Keratinocyte (primary cell): ENCODE data around the gene KCNH6. TPM values are rescaled to one million over a fixed set of nuclear protein-coding genes. Genes with fewer than 3 reads are reported as not detected.

Experiments
- DNase-seq: peaks from one replicate; pipeline ENCODE4 v3.0.0-alpha.2; 2011; ENCODE audit warnings: low read depth, missing footprints, low spot score
- FAIRE-seq: peaks from 2 replicates; lab custom pipeline; 2011; peaks lifted over from hg19 to GRCh38; lab: Jason Lieb, UNC
- H2AFZ ChIP-seq: 2 replicates; pipeline ENCODE4 v1.6.0; 2012; ENCODE audit warnings: low read length, control low read depth, inconsistent platforms; ENCODE audit not compliant: control insufficient read depth
- H3K27ac ChIP-seq: 2 replicates; pipeline ENCODE4 v1.5.1; 2011; ENCODE audit warnings: low read length; ENCODE audit not compliant: control insufficient read depth, insufficient read depth
- H3K27me3 ChIP-seq: 3 replicates; pipeline ENCODE4 v1.6.0; 2011; ENCODE audit warnings: low read length; ENCODE audit not compliant: control insufficient read depth, insufficient read depth; ENCODE audit errors: extremely low read depth
- H3K36me3 ChIP-seq, 2 experiments: 2 replicates in 1 of 2; 3 replicates in 1 of 2; pipeline ENCODE4 v1.5.1; 2011; ENCODE audit warnings: low read length in 2 of 2, mild to moderate bottlenecking in 1 of 2; ENCODE audit not compliant: control insufficient read depth in 2 of 2, insufficient read depth in 2 of 2; ENCODE audit errors: extremely low read depth in 1 of 2
- H3K4me1 ChIP-seq: 3 replicates; pipeline ENCODE4 v1.5.1; 2011; ENCODE audit warnings: low read length; ENCODE audit not compliant: control insufficient read depth, insufficient read depth; ENCODE audit errors: extremely low read depth
- H3K4me2 ChIP-seq: 3 replicates; pipeline ENCODE4 v1.6.0; 2011; ENCODE audit warnings: low read depth, low read length; ENCODE audit not compliant: control insufficient read depth, insufficient read depth; ENCODE audit errors: extremely low read depth
- H3K4me3 ChIP-seq, 3 experiments: fragments of 200-600 bp in 1 of 3; sonication (generic) in 1 of 3; 2 replicates in 2 of 3; 3 replicates in 1 of 3; pipeline ENCODE4 v1.5.1; 2011 to 2016; ENCODE audit warnings: low read length in 3 of 3, mild to moderate bottlenecking in 3 of 3, control low read depth in 2 of 3, inconsistent platforms in 1 of 3, low read depth in 1 of 3, mixed read lengths in 1 of 3, mixed run types in 1 of 3, moderate library complexity in 1 of 3; ENCODE audit not compliant: control insufficient read depth in 2 of 3, insufficient read depth in 2 of 3; ENCODE audit errors: extremely low read depth in 1 of 3
- H3K79me2 ChIP-seq: 2 replicates; pipeline ENCODE4 v1.6.0; 2012; ENCODE audit warnings: low read length; ENCODE audit not compliant: control insufficient read depth, insufficient read depth
- H3K9ac ChIP-seq: 3 replicates; pipeline ENCODE4 v1.6.0; 2011; ENCODE audit warnings: low read length; ENCODE audit not compliant: control insufficient read depth, insufficient read depth; ENCODE audit errors: extremely low read depth
- H3K9me1 ChIP-seq: 3 replicates; pipeline ENCODE4 v1.6.0; 2011; ENCODE audit warnings: low read length; ENCODE audit not compliant: control insufficient read depth, insufficient read depth; ENCODE audit errors: extremely low read depth
- H3K9me3 ChIP-seq: 2 replicates; pipeline ENCODE4 v1.5.1; 2012; ENCODE audit warnings: low read depth, low read length; ENCODE audit not compliant: control insufficient read depth
- H4K20me1 ChIP-seq: 3 replicates; pipeline ENCODE4 v1.6.0; 2011; ENCODE audit warnings: low read length; ENCODE audit not compliant: control insufficient read depth, insufficient read depth; ENCODE audit errors: extremely low read depth
- CTCF ChIP-seq, 3 experiments: IDR thresholded peaks in 1 of 3; conservative IDR thresholded peaks in 1 of 3; optimal IDR thresholded peaks in 1 of 3; 2 replicates in 2 of 3; 3 replicates in 1 of 3; pipeline versions ENCODE3 to v1.5.1; 2011; ENCODE audit warnings: low read length in 3 of 3, mild to moderate bottlenecking in 3 of 3, moderate library complexity in 2 of 3, control low read depth in 1 of 3, inconsistent platforms in 1 of 3; ENCODE audit not compliant: insufficient read depth in 2 of 3; ENCODE audit errors: extremely low read depth in 1 of 3
- EZH2 ChIP-seq: IDR thresholded peaks from one replicate; pipeline ENCODE4 v1.6.1; 2012; ENCODE audit warnings: inconsistent platforms, mild to moderate bottlenecking, low read length, moderate library complexity
- dilution Hi-C: fragments of 300-500 bp; cut with MboI; formaldehyde crosslinking; loops from one replicate; pipeline ENCODE4 v1.7.0; 2020; ENCODE audit warnings: low sequenced_read_pairs; ENCODE audit not compliant: extremely low pct_ligation_motif_present
- polyA plus RNA-seq, 5 experiments: library from polyadenylated mRNA; depleted of rRNA in 3 of 5; stranded (reverse) in 3 of 5; stranded (forward) in 1 of 5; unstranded in 1 of 5; fragments of >200 nt; gene quantifications; 1 replicate in 1 of 5; 2 replicates in 3 of 5; 3 replicates in 1 of 5; pipeline versions ENCODE4 v1.2.1 to v1.2.3, GENCODE V29; 2011 to 2012; ENCODE audit warnings: missing spikeins in 2 of 5, low read depth in 1 of 5, low replicate concordance in 1 of 5

The KCNH6 gene
- polyA plus RNA-seq, 1 donor (not counting 4 experiments of a cell fraction or from before 2014, with no cell fraction given), result not detected

GRCh38 chr17:63534078-63534570 is 11.0 kb downstream of the KCNH6 start:
- Histone ChIP-seq H3K9me3 (no peaks in the 10 kb centered on the region), H3K79me2 (no peaks in the 10 kb centered on the region), H3K4me1 (no peaks in the 10 kb centered on the region), H4K20me1 (no peaks in the 10 kb centered on the region), H3K9me1 (no peaks in the 10 kb centered on the region), H3K27me3 (peaks cover 24% of the 10 kb centered on the region), H3K36me3 (no peaks in the 10 kb centered on the region), H3K4me3 (no peak overlapping the region), H2AFZ (no peak overlapping the region), H3K9ac (no peak overlapping the region), H3K4me2 (no peak overlapping the region), H3K27ac (no peak overlapping the region)
- FAIRE-seq (no peak), DNase-seq (no peak)
- dilution Hi-C loops, result no loop called here
- TF ChIP-seq CTCF (optimal IDR thresholded peaks at IDR 0.05 in 1 of 3, IDR thresholded peaks at IDR 0.05 in 1 of 3, conservative IDR thresholded peaks at IDR 0.05 in 1 of 3; ENCODE audit: extremely low read depth in 1 of 3, insufficient read depth in 2 of 3, low read length in 3 of 3) (no peak), EZH2 (no peak)

- H3K27me3 ChIP-seq, result peaks cover 32% of the 10 kb centered on the region
- no peak overlapping the region for H3K4me3 ChIP-seq
- no peak for DNase-seq
- no peaks in the 10 kb centered on the region for H4K20me1 ChIP-seq
- dilution Hi-C loops, result no loop called here
- no peaks in the 10 kb centered on the region for H3K36me3 ChIP-seq
- no peaks in the 10 kb centered on the region for H3K9me1 ChIP-seq
- H3K4me1 ChIP-seq, result no peaks in the 10 kb centered on the region
- no peak overlapping the region for H3K4me2 ChIP-seq
- no peak overlapping the region for H3K27ac ChIP-seq
- no peak for TF ChIP-seq CTCF (optimal IDR thresholded peaks at IDR 0.05 in 1 of 3, IDR thresholded peaks at IDR 0.05 in 1 of 3, conservative IDR thresholded peaks at IDR 0.05 in 1 of 3; ENCODE audit: extremely low read depth in 1 of 3, insufficient read depth in 2 of 3, low read length in 3 of 3)
- no peak for TF ChIP-seq EZH2
- FAIRE-seq, result no peak
- H3K79me2 ChIP-seq, result no peaks in the 10 kb centered on the region
- H2AFZ ChIP-seq, result no peak overlapping the region
- no peaks in the 10 kb centered on the region for H3K9me3 ChIP-seq
- no peak overlapping the region for H3K9ac ChIP-seq
These were observed 11.8 kb downstream of the KCNH6 start for GRCh38 chr17:63534816-63535455.
